GM12891 (cell line): ENCODE measurements around the gene ANKAR.

Source experiments
- POLR2A ChIP-seq: IDR thresholded peaks from 2 replicates; pipeline ENCODE4 v1.6.1; 2011; ENCODE audit warnings: low read depth, low read length, control low read depth
- POLR2AphosphoS5 ChIP-seq: IDR thresholded peaks from 2 replicates; pipeline ENCODE4 v1.6.1; 2011; ENCODE audit warnings: low read depth, low read length, control low read depth
- TAF1 ChIP-seq: IDR thresholded peaks from 2 replicates; pipeline ENCODE4 v1.6.1; 2011; ENCODE audit warnings: low read depth, low read length, control low read depth

- no peak for TF ChIP-seq TAF1
- no peak for TF ChIP-seq POLR2A
- TF ChIP-seq POLR2AphosphoS5: no peak
Observed at GRCh38 chr2:189639007-189639609, 35.4 kb upstream of the ANKAR start.
